ENCODE results near the gene FAM50B.
A peak's percentile ranks its signal among the peaks of the same experiment; 100 is the strongest.

FAM50B gene

DNA sequence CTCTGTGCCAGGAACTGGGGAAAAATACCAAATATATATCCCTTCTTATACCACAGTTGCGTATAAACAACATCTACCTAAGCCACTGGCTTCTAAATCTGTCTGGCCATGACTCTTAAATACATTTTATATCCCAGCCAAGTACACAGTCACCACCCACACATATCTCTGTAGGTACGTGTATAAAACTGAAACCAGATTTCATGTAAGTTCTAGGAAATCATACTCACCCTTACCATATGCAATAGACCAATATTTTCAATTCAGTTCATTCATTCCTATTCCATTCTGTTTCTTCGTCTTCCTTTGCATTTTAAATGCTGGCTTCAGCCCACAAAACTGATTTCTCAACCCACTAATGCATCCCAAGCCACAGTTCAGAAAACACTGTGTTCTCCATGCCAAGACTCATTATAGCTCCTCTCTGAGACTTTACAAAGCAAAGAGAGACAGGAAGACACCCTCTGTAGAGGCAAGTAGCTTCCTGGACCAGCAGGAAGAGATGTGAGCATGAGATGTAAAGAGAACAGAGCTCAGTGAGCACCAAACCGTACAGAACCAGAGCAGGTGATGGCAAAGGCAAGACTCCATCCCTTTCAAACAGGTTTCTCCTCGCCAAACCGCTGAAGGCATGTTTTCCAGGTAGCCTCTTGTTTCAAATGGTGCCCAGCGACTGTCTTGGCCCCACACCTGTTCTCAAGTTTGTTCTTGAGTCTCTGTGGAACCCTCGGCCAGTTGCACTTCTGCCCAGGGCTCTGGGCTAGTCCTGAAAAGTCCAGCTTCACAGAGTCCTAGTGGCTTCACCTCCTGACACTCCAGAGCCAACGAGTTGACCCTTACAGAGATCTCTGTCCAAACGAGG is 18.7 kb downstream of the FAM50B start:
- Histone ChIP-seq H3K4me2 (ENCODE audit: insufficient read depth, low read length, poor library complexity, severe bottlenecking) (no peak overlapping the region), H3K14ac (ENCODE audit: low read length) (no peak overlapping the region), H3K9ac (ENCODE audit: low read depth, low read length, poor library complexity) (no peak overlapping the region), H2AK5ac (ENCODE audit: low read depth, low read length) (no peak overlapping the region), H3K23ac (ENCODE audit: low read depth, low read length, poor library complexity) (no peak overlapping the region), H2BK12ac (ENCODE audit: low read length) (no peak overlapping the region), H3K4ac (ENCODE audit: low read length) (no peak overlapping the region), H4K91ac (ENCODE audit: low read depth, low read length, poor library complexity) (no peak overlapping the region), H3K79me1 (ENCODE audit: low read depth, low read length) (no peaks in the 10 kb centered on the region), H3K9me3 (replicated peaks in 1 of 2; ENCODE audit: control insufficient read depth in 2 of 2, insufficient read depth in 1 of 2, low read depth in 1 of 2, low read length in 2 of 2) (no peaks in the 10 kb centered on the region), H2BK120ac (ENCODE audit: low read depth, low read length) (no peak overlapping the region), H3K27ac (replicated peaks; ENCODE audit: low read length) (no peak overlapping the region), H2AFZ (ENCODE audit: low read length) (peak overlapping the region; percentile 47), H3K36me3 (replicated peaks in 1 of 2; ENCODE audit: control insufficient read depth in 2 of 2, insufficient read depth in 2 of 2, low read length in 2 of 2) (no peaks in the 10 kb centered on the region), H2BK15ac (ENCODE audit: low read length) (no peak overlapping the region), H2BK5ac (ENCODE audit: low read length) (no peak overlapping the region), H3K18ac (ENCODE audit: low read length) (no peak overlapping the region), H3K4me1 (ENCODE audit: control insufficient read depth in 2 of 2, insufficient read depth in 1 of 2, low read depth in 1 of 2, low read length in 2 of 2) (peaks cover 0 to 3% of the 10 kb centered on the region in 2 donors), H3K27me3 (ENCODE audit: control insufficient read depth in 3 of 3, insufficient read depth in 3 of 3, low read depth in 1 of 3, low read length in 3 of 3) (no peaks in the 10 kb centered on the region), H3K4me3 (ENCODE audit: low read length in 2 of 2) (no peak overlapping the region), H4K8ac (ENCODE audit: low read depth, low read length) (no peak overlapping the region)
- no CpG with 5 or more reads among the region's 10 CpGs for WGBS, 2 donors (ENCODE audit: extremely low coverage in 2 of 2, insufficient read length in 2 of 2, insufficient replicate concordance in 1 of 2)
- no peak for DNase-seq (ENCODE audit: low spot score)

GRCh38 chr6:3868544-3868943 is 19.4 kb downstream of the FAM50B start:
- Histone ChIP-seq H3K18ac (ENCODE audit: low read length) (no peak overlapping the region), H3K9ac (ENCODE audit: low read depth, low read length, poor library complexity) (no peak overlapping the region), H4K8ac (ENCODE audit: low read depth, low read length) (no peak overlapping the region), H3K9me3 (replicated peaks in 1 of 2; ENCODE audit: control insufficient read depth in 2 of 2, insufficient read depth in 1 of 2, low read depth in 1 of 2, low read length in 2 of 2) (no peaks in the 10 kb centered on the region), H3K79me1 (ENCODE audit: low read depth, low read length) (no peaks in the 10 kb centered on the region), H3K14ac (ENCODE audit: low read length) (no peak overlapping the region), H3K4me3 (ENCODE audit: low read length in 2 of 2) (no peak overlapping the region), H3K36me3 (replicated peaks in 1 of 2; ENCODE audit: control insufficient read depth in 2 of 2, insufficient read depth in 2 of 2, low read length in 2 of 2) (no peaks in the 10 kb centered on the region), H3K4me1 (ENCODE audit: control insufficient read depth in 2 of 2, insufficient read depth in 1 of 2, low read depth in 1 of 2, low read length in 2 of 2) (peaks cover 0 to 3% of the 10 kb centered on the region in 2 donors), H3K23ac (ENCODE audit: low read depth, low read length, poor library complexity) (no peak overlapping the region), H3K4me2 (ENCODE audit: insufficient read depth, low read length, poor library complexity, severe bottlenecking) (no peak overlapping the region), H2BK120ac (ENCODE audit: low read depth, low read length) (no peak overlapping the region), H3K27me3 (ENCODE audit: control insufficient read depth in 3 of 3, insufficient read depth in 3 of 3, low read depth in 1 of 3, low read length in 3 of 3) (no peaks in the 10 kb centered on the region), H3K27ac (replicated peaks; ENCODE audit: low read length) (no peak overlapping the region), H2BK5ac (ENCODE audit: low read length) (no peak overlapping the region), H2BK15ac (ENCODE audit: low read length) (no peak overlapping the region), H3K4ac (ENCODE audit: low read length) (no peak overlapping the region), H2AFZ (ENCODE audit: low read length) (peak overlapping the region; percentile 47), H4K91ac (ENCODE audit: low read depth, low read length, poor library complexity) (no peak overlapping the region), H2BK12ac (ENCODE audit: low read length) (no peak overlapping the region), H2AK5ac (ENCODE audit: low read depth, low read length) (no peak overlapping the region)
- WGBS, 2 donors (ENCODE audit: extremely low coverage in 2 of 2, insufficient read length in 2 of 2, insufficient replicate concordance in 1 of 2) = no CpG with 5 or more reads among the region's 7 CpGs
- no peak for DNase-seq (ENCODE audit: low spot score)

GRCh38 chr6:3869284-3869631 is 20.1 kb downstream of the FAM50B start:
- H3K14ac ChIP-seq (ENCODE audit: low read length) = no peak overlapping the region
- H3K27me3 ChIP-seq (ENCODE audit: control insufficient read depth in 3 of 3, insufficient read depth in 3 of 3, low read depth in 1 of 3, low read length in 3 of 3) = no peaks in the 10 kb centered on the region
- H2BK12ac ChIP-seq (ENCODE audit: low read length) = no peak overlapping the region
- peak overlapping the region; percentile 2 for H2AFZ ChIP-seq (ENCODE audit: low read length)
- H2BK15ac ChIP-seq (ENCODE audit: low read length) = no peak overlapping the region
- WGBS, 2 donors (ENCODE audit: extremely low coverage in 2 of 2, insufficient read length in 2 of 2, insufficient replicate concordance in 1 of 2) = no CpG with 5 or more reads among the region's 3 CpGs
- no peak overlapping the region for H3K4me2 ChIP-seq (ENCODE audit: insufficient read depth, low read length, poor library complexity, severe bottlenecking)
- no peak overlapping the region for H2BK5ac ChIP-seq (ENCODE audit: low read length)
- no peak overlapping the region for H4K91ac ChIP-seq (ENCODE audit: low read depth, low read length, poor library complexity)
- no peak overlapping the region for H3K4ac ChIP-seq (ENCODE audit: low read length)
- DNase-seq (ENCODE audit: low spot score) = no peak
- H3K36me3 ChIP-seq (replicated peaks in 1 of 2; ENCODE audit: control insufficient read depth in 2 of 2, insufficient read depth in 2 of 2, low read length in 2 of 2) = no peaks in the 10 kb centered on the region
- H3K18ac ChIP-seq (ENCODE audit: low read length) = no peak overlapping the region
- H3K4me3 ChIP-seq (ENCODE audit: low read length in 2 of 2) = no peak overlapping the region
- no peak overlapping the region for H4K8ac ChIP-seq (ENCODE audit: low read depth, low read length)
- no peaks in the 10 kb centered on the region for H3K79me1 ChIP-seq (ENCODE audit: low read depth, low read length)
- H2BK120ac ChIP-seq (ENCODE audit: low read depth, low read length) = no peak overlapping the region
- no peak overlapping the region for H2AK5ac ChIP-seq (ENCODE audit: low read depth, low read length)
- no peaks in the 10 kb centered on the region for H3K9me3 ChIP-seq (replicated peaks in 1 of 2; ENCODE audit: control insufficient read depth in 2 of 2, insufficient read depth in 1 of 2, low read depth in 1 of 2, low read length in 2 of 2)
- no peak overlapping the region for H3K9ac ChIP-seq (ENCODE audit: low read depth, low read length, poor library complexity)
- peaks cover 0 to 3% of the 10 kb centered on the region in 2 donors for H3K4me1 ChIP-seq (ENCODE audit: control insufficient read depth in 2 of 2, insufficient read depth in 1 of 2, low read depth in 1 of 2, low read length in 2 of 2)
- H3K27ac ChIP-seq (replicated peaks; ENCODE audit: low read length) = no peak overlapping the region
- no peak overlapping the region for H3K23ac ChIP-seq (ENCODE audit: low read depth, low read length, poor library complexity)

DNA sequence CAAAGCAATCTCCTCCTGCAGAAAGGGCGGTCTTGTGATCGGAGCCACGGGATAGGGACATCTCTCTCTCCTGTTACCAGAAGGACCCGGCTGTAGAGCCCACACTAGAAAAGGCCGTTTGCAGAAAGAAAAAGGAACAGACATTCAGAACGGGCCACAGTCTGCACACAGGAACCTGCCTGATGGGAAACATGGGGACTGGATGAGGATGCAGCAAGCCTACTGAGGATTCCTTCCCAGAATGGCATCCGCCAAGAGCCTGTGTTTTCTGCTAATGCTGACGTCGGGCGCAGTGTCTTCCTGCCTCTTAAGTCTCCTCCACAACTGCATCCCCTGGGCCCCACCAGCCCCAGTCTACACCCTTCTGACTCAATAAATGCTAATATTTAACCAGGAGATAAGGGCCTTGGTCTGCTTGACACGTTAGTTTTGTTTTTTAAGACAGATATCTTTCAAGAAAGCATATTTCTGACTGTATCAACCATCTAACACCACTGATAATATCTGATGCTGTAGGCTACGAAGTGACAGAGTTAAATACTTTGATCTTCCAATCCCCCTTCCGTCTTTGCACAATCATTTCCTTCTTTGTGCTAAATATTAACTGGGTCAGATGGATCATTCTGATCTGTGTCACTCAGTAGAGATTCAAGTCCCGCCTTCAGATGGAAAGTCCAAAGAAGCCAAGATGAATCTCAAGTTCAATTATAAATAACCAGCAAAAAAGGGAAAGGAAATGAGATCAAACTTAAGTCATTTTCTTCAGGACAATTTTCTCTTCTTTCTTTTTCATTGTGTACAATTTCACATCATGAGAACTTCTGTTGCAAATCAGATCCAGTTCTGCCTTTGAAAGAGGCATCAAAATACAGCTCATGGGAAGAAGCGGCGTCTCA is 20.7 kb downstream of the FAM50B start:
- DNase-seq (ENCODE audit: low spot score) = no peak
- Histone ChIP-seq H3K4me3 (ENCODE audit: low read length in 2 of 2) (no peak overlapping the region), H2AFZ (ENCODE audit: low read length) (peak overlapping the region; percentile 2), H3K4ac (ENCODE audit: low read length) (no peak overlapping the region), H3K4me2 (ENCODE audit: insufficient read depth, low read length, poor library complexity, severe bottlenecking) (no peak overlapping the region), H3K18ac (ENCODE audit: low read length) (no peak overlapping the region), H2BK120ac (ENCODE audit: low read depth, low read length) (no peak overlapping the region), H2BK15ac (ENCODE audit: low read length) (no peak overlapping the region), H3K27me3 (ENCODE audit: control insufficient read depth in 3 of 3, insufficient read depth in 3 of 3, low read depth in 1 of 3, low read length in 3 of 3) (no peaks in the 10 kb centered on the region), H3K36me3 (replicated peaks in 1 of 2; ENCODE audit: control insufficient read depth in 2 of 2, insufficient read depth in 2 of 2, low read length in 2 of 2) (no peaks in the 10 kb centered on the region), H3K23ac (ENCODE audit: low read depth, low read length, poor library complexity) (no peak overlapping the region), H3K9ac (ENCODE audit: low read depth, low read length, poor library complexity) (no peak overlapping the region), H4K8ac (ENCODE audit: low read depth, low read length) (no peak overlapping the region), H2AK5ac (ENCODE audit: low read depth, low read length) (no peak overlapping the region), H3K4me1 (ENCODE audit: control insufficient read depth in 2 of 2, insufficient read depth in 1 of 2, low read depth in 1 of 2, low read length in 2 of 2) (peaks cover 0 to 3% of the 10 kb centered on the region in 2 donors), H2BK12ac (ENCODE audit: low read length) (no peak overlapping the region), H3K14ac (ENCODE audit: low read length) (no peak overlapping the region), H3K9me3 (replicated peaks in 1 of 2; ENCODE audit: control insufficient read depth in 2 of 2, insufficient read depth in 1 of 2, low read depth in 1 of 2, low read length in 2 of 2) (no peaks in the 10 kb centered on the region), H3K79me1 (ENCODE audit: low read depth, low read length) (no peaks in the 10 kb centered on the region), H2BK5ac (ENCODE audit: low read length) (no peak overlapping the region), H3K27ac (replicated peaks; ENCODE audit: low read length) (no peak overlapping the region), H4K91ac (ENCODE audit: low read depth, low read length, poor library complexity) (no peak overlapping the region)
- no CpG with 5 or more reads among the region's 16 CpGs for WGBS, 2 donors (ENCODE audit: extremely low coverage in 2 of 2, insufficient read length in 2 of 2, insufficient replicate concordance in 1 of 2)
